Endothelial cell of umbilical vein (primary cell): ENCODE results near the gene PRSS21. TPM values are rescaled to one million over a fixed set of nuclear protein-coding genes. Genes with fewer than 3 reads are reported as not detected.

ENCODE experiments used
- BruUV-seq: library from RNA; stranded (reverse); fragments of 400-500 nt; replicated peaks from 2 replicates; lab custom pipeline; 2021; lab: Mats Ljungman, UMichigan
- CTCF ChIA-PET: fragments of 300-600, 350-600 bp; sonication (Branson Sonifier 250); formaldehyde crosslinking; loops from one replicate; lab custom pipeline; 2021; ENCODE audit warnings: antibody characterized with exemption, inconsistent platforms; lab: Charles Lee
- POLR2A ChIA-PET: fragments of 300-600, 350-600 bp; sonication (Branson Sonifier 250); formaldehyde crosslinking; loops from one replicate; lab custom pipeline; 2021; ENCODE audit warnings: antibody characterized with exemption, inconsistent platforms; lab: Charles Lee
- DNase-seq: peaks from one replicate; pipeline ENCODE4 v3.0.0-alpha.2; 2011; ENCODE audit warnings: low read depth, low spot score
- FAIRE-seq: peaks from 2 replicates; lab custom pipeline; 2011; peaks lifted over from hg19 to GRCh38; lab: Jason Lieb, UNC
- H2AFZ ChIP-seq: 2 replicates; pipeline ENCODE4 v1.6.0; 2012; ENCODE audit warnings: low read depth, low read length, control low read depth, inconsistent platforms
- H3K27ac ChIP-seq: 2 replicates; pipeline ENCODE4 v1.5.1; 2011; ENCODE audit warnings: low read depth, mild to moderate bottlenecking, control low read depth, low read length, moderate library complexity; ENCODE audit not compliant: insufficient read depth
- H3K27me3 ChIP-seq, 2 experiments: 2 replicates each; pipeline versions ENCODE4 v1.6.0 to v1.6.1; 2011; ENCODE audit warnings: low read length in 2 of 2, mixed read lengths in 1 of 2; ENCODE audit not compliant: control insufficient read depth in 2 of 2, insufficient read depth in 2 of 2
- H3K36me3 ChIP-seq, 2 experiments: 2 replicates in 1 of 2; 3 replicates in 1 of 2; pipeline ENCODE4 v1.5.1; 2011; ENCODE audit warnings: low read length in 2 of 2, mild to moderate bottlenecking in 1 of 2, moderate library complexity in 1 of 2; ENCODE audit not compliant: control insufficient read depth in 2 of 2, insufficient read depth in 2 of 2; ENCODE audit errors: extremely low read depth in 1 of 2
- H3K4me1 ChIP-seq: 3 replicates; pipeline ENCODE4 v1.5.1; 2011; ENCODE audit warnings: mild to moderate bottlenecking, low read length; ENCODE audit not compliant: control insufficient read depth, insufficient read depth; ENCODE audit errors: extremely low read depth
- H3K4me2 ChIP-seq: 2 replicates; pipeline ENCODE4 v1.6.1; 2011; ENCODE audit warnings: low read length, control low read depth, mixed read lengths; ENCODE audit not compliant: insufficient read depth
- H3K4me3 ChIP-seq, 3 experiments: fragments of 200-600 bp in 1 of 3; sonication (generic), shearing (Covaris generic) in 1 of 3; replicated peaks in 1 of 3; 2 replicates each; pipeline ENCODE4 v1.5.1; 2011 to 2016; ENCODE audit warnings: control low read depth in 3 of 3, low read length in 3 of 3, mild to moderate bottlenecking in 2 of 3, inconsistent platforms in 1 of 3, low read depth in 1 of 3, moderate library complexity in 1 of 3; ENCODE audit not compliant: insufficient read depth in 1 of 3
- H3K79me2 ChIP-seq: 2 replicates; pipeline ENCODE4 v1.6.0; 2012; ENCODE audit warnings: low read length, inconsistent platforms; ENCODE audit not compliant: control insufficient read depth, insufficient read depth
- H3K9ac ChIP-seq: replicated peaks from 2 replicates; pipeline ENCODE3; 2011; ENCODE audit warnings: low read length, control low read depth; ENCODE audit not compliant: insufficient read depth; ENCODE audit errors: extremely low read depth
- H3K9me1 ChIP-seq: replicated peaks from 3 replicates; pipeline ENCODE4 v1.6.0; 2011; ENCODE audit warnings: mild to moderate bottlenecking, low read length; ENCODE audit not compliant: control insufficient read depth, insufficient read depth; ENCODE audit errors: extremely low read depth
- H3K9me3 ChIP-seq: replicated peaks from 2 replicates; pipeline ENCODE4 v1.5.1; 2012; ENCODE audit warnings: low read length, inconsistent platforms; ENCODE audit not compliant: control insufficient read depth, insufficient read depth
- H4K20me1 ChIP-seq: replicated peaks from 2 replicates; pipeline ENCODE3; 2011; ENCODE audit warnings: mild to moderate bottlenecking, low read length; ENCODE audit not compliant: control insufficient read depth, insufficient read depth; ENCODE audit errors: extremely low read depth
- CTCF ChIP-seq, 2 donors: IDR thresholded peaks; 1 replicate in 1 of 2; 2 replicates in 1 of 2; pipeline ENCODE4 v1.5.1; 2011; ENCODE audit warnings: low read length in 2 of 2, mild to moderate bottlenecking in 2 of 2, moderate library complexity in 2 of 2, control low read depth in 1 of 2, inconsistent platforms in 1 of 2, low read depth in 1 of 2; ENCODE audit not compliant: insufficient read depth in 1 of 2; ENCODE audit errors: extremely low read depth in 1 of 2
- EZH2 ChIP-seq: IDR thresholded peaks from 2 replicates; pipeline ENCODE4 v1.6.1; 2012; ENCODE audit warnings: borderline replicate concordance, low read depth, mild to moderate bottlenecking, moderate library complexity, low read length, inconsistent platforms; ENCODE audit not compliant: severe bottlenecking
- FOS ChIP-seq: IDR thresholded peaks from 2 replicates; pipeline ENCODE4 v1.6.1; 2011; ENCODE audit warnings: mild to moderate bottlenecking, low read length, moderate library complexity, borderline replicate concordance; ENCODE audit not compliant: insufficient read depth
- GATA2 ChIP-seq: IDR thresholded peaks from 2 replicates; pipeline ENCODE4 v1.7.0; 2011; ENCODE audit warnings: low read depth, mild to moderate bottlenecking, moderate library complexity, mixed read lengths, low read length; ENCODE audit not compliant: insufficient read length, insufficient read depth
- JUN ChIP-seq: IDR thresholded peaks from 2 replicates; pipeline ENCODE4 v1.6.1; 2011; ENCODE audit warnings: borderline replicate concordance, low read depth; ENCODE audit not compliant: insufficient read length, insufficient read depth
- MAX ChIP-seq: IDR thresholded peaks from 2 replicates; pipeline ENCODE4 v1.6.1; 2011; ENCODE audit not compliant: insufficient read depth, insufficient read length
- MYC ChIP-seq: IDR thresholded peaks from one replicate; pipeline ENCODE4 v1.6.1; 2011; ENCODE audit warnings: mild to moderate bottlenecking, low read depth, low read length
- POLR2A ChIP-seq: IDR thresholded peaks from 2 replicates; pipeline ENCODE4 v1.6.1; 2012; ENCODE audit warnings: low read depth, mild to moderate bottlenecking, control low read depth, low read length
- POLR2AphosphoS5 ChIP-seq: IDR thresholded peaks from 2 replicates; pipeline ENCODE4 v1.6.1; 2012; ENCODE audit warnings: low read depth, mild to moderate bottlenecking, control low read depth, low read length, moderate library complexity; ENCODE audit not compliant: insufficient read depth
- dilution Hi-C: fragments of 300-500 bp; cut with MboI; formaldehyde crosslinking; loops from one replicate; pipeline ENCODE4 v1.15.0; 2019; ENCODE audit warnings: low sequenced_read_pairs; ENCODE audit not compliant: extremely low pct_ligation_motif_present
- intact Hi-C: fragments of 100-400 bp; cut with micrococcal nuclease; formaldehyde crosslinking; loops from one replicate; pipeline ENCODE4 v1.10.0; 2022
- polyA plus RNA-seq, 4 experiments: library from polyadenylated mRNA; depleted of rRNA in 3 of 4; stranded (reverse) in 3 of 4; unstranded in 1 of 4; fragments of >200 nt; gene quantifications; 2 replicates each; pipeline versions ENCODE4 v1.2.1 to v1.2.3, GENCODE V29; 2011 to 2012; ENCODE audit warnings: missing spikeins in 1 of 4
- total RNA-seq: library from RNA; stranded (reverse); gene quantifications from 2 replicates; pipeline ENCODE4 v1.2.3, GENCODE V29; 2021

Gene PRSS21
- total and polyA plus RNA-seq, 2 donors (not counting 3 experiments of a cell fraction or from before 2014, with no cell fraction given) = 0.28 TPM; not detected in 1

- CTCF ChIA-PET = no interaction called here
- Histone ChIP-seq H3K9me3 (no peaks in the 10 kb centered on the region), H3K4me3 (no peak overlapping the region), H3K27ac (no peak overlapping the region), H3K4me2 (no peak overlapping the region), H2AFZ (no peak overlapping the region), H3K9ac (no peak overlapping the region), H3K9me1 (no peaks in the 10 kb centered on the region), H3K36me3 (no peaks in the 10 kb centered on the region), H3K27me3 (peaks cover 10 to 18% of the 10 kb centered on the region in 2 experiments), H4K20me1 (no peaks in the 10 kb centered on the region), H3K79me2 (no peaks in the 10 kb centered on the region), H3K4me1 (no peaks in the 10 kb centered on the region)
- BruUV-seq = no TSS peak
- no peak for TF ChIP-seq POLR2AphosphoS5
- no peak for TF ChIP-seq EZH2
- no peak for TF ChIP-seq JUN
- TF ChIP-seq CTCF (IDR thresholded peaks at IDR 0.05; ENCODE audit: extremely low read depth in 1 of 2, insufficient read depth in 1 of 2, low read depth in 1 of 2, low read length in 2 of 2) = no peak
- no peak for TF ChIP-seq MAX
- TF ChIP-seq FOS = no peak
- no peak for TF ChIP-seq POLR2A
- TF ChIP-seq GATA2 = no peak
- TF ChIP-seq MYC = no peak
- POLR2A ChIA-PET = no interaction called here
- DNase-seq (no peak), FAIRE-seq (no peak)
- dilution Hi-C loops = no loop called here
- intact Hi-C loops = no loop called here
Observed at GRCh38 chr16:2786826-2787151, 30.2 kb upstream of the PRSS21 start.
